HG02943 (cell line): ENCODE results near the gene PEX13.
"Not testable (repeated sequence)": the region's sequence is repeated elsewhere in the genome, so short reads cannot be mapped to it uniquely, and the experiment has no call there.

Experiments used
- ATAC-seq: cut with Tn5 transposase; IDR thresholded peaks from one replicate; pipeline ENCODE4 v1.9.1; 2021; ENCODE audit warnings: mild to moderate bottlenecking, low read depth, moderate library complexity; ENCODE audit not compliant: unreplicated experiment

Gene PEX13

DNA sequence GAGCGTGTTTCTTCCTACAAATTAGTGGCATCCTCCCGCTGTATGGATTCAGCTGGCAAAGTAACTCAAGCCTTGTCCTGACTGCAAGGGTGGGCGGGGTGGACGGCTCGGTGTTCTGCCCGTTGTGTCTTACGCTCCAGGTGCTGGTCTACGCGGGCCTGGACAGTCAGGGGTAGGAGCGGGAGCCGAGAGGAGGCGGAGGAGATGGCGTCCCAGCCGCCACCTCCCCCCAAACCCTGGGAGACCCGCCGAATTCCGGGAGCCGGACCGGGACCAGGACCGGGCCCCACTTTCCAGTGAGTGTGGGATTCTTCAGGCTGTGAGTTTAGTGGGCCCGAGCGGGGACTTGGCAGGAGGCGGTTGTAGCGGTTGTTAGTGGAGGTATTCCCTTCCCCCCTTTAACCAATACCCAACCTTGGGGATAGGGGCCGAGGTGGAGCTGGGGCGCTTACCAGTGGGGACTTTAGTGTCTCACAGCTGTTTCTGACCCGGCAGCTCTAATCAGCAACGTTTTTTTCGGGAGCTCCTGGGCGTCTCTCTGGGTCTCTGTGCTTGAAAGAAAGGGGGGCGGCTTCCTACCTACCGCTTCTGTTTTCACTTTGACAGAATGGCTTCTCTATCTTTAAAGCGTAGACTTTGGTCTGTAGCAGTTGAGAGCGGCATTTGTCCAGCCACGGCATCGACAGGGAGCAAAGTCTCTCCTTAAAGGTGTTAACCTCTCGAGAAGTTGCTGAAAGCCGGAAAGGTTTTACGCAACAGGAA lies at the start of gene PEX13, which contains the start of gene PUS10:
Gene PEX13 (plus strand): TSS at position 165 of the 762 bp plus-strand sequence. CDS start 40 bp downstream, at position 205.
Gene PUS10 (minus strand): TSS at position 700 of the 762 bp plus-strand sequence. CDS start 6,365 bp downstream, outside the sequence.
- peak; percentile 83 for ATAC-seq

GRCh38 chr2:60972889-60973656 lies 44.4 kb upstream of the PEX13 start:
- ATAC-seq: no peak

DNA sequence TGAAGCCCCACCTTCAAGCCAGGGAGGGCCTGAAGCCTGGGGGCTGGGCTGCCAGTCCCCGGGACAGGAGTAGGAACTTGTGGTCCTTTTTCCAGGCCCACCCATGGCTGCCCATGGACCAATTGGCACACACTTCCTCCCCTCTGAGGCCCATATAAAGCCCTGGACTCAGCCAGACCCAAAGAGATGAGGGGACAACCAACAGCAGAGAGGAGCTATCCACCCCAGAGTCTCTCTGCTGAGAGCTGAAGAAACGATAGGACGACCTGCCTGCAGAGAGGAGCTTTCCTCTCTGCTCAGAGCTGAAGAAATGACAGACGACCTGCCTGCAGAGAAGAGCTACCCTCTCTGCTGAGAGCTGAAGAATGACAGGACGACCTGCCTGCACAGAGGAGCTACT lies 43.8 kb upstream of the PEX13 start:
- no peak for ATAC-seq

DNA sequence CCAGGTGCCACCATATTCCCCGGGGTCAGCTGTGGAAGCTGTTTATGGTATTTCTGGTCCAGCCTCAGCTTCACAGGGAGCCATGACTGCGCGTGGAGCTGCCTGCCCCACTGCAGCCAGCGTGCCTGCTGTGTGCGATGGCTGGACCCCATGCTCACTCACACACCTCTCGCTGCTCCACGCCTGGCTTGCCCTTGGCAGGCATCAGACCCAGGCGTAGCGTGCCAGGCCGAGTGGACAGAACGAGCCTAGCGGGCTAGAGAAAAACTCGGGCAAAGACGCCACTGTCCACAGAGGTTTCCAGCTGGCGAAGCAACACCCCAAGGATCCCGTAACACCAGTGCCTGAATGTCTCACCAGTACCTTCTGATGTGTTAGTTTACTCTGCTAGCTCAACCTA lies 42.9 kb upstream of the PEX13 start:
- no peak for ATAC-seq

GRCh38 chr2:60976256-60976850 lies 41.2 kb upstream of the PEX13 start:
- ATAC-seq: no peak

DNA sequence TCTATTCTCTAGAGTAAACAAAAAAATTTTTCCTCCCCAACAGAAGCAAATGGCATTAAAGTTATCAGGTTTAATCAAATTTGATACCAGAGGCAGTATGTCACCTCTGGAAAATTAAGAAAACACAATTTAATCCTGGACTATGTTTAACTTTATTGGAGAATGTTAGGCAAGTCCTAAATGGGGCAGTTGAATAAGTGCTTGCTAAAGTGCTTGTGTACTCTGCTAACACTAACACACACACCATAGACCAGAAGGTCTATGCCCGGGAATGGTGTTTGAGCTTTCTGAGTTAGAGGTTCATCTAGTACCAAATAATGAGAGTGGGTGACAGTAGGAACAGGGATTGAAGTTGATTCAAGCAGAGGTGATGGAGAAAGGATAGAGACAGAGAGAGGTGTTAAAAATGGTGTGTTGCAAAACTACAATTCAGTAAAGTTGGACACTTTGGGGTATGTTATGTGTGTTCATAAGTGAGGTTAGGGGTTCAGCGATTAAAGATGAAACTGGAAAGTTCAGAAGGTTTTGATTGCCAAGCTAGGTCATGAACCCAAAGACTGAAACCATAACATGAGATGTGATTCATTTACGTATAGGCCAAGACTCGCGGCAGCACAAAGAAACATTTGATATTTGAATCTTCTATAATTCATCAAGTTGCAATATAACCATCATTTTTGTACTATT lies 40.5 kb upstream of the PEX13 start:
- ATAC-seq: no peak

GRCh38 chr2:60977562-60977895 lies 40.0 kb upstream of the PEX13 start:
- ATAC-seq: no peak

DNA sequence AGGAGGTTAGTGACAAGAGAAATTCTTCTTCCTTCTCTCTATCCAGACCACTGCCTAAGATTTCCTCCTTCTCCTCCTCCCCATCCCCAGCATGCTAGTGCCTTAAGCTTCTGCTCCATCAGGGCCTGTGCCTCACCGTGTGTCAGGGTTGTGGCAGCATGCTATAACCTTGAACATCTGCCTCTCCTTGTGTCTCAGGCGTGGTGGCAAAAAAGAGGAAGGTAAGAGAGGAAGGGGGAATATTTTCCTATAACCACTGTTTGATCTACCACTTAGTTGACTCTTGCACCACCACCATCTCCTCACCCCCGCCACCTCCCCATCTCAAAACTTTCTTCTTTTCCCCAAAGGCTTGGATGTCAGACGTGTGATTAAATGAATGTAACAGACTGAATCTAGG lies 38.3 kb upstream of the PEX13 start:
- no peak for ATAC-seq

GRCh38 chr2:60980071-60980815 lies 37.3 kb upstream of the PEX13 start:
- ATAC-seq: no peak

GRCh38 chr2:60982066-60982465 lies 35.5 kb upstream of the PEX13 start:
- not testable (repeated sequence) for ATAC-seq

GRCh38 chr2:60984720-60985119 lies 32.8 kb upstream of the PEX13 start:
- no peak for ATAC-seq

GRCh38 chr2:60987041-60987440 lies 30.5 kb upstream of the PEX13 start:
- ATAC-seq: no peak

DNA sequence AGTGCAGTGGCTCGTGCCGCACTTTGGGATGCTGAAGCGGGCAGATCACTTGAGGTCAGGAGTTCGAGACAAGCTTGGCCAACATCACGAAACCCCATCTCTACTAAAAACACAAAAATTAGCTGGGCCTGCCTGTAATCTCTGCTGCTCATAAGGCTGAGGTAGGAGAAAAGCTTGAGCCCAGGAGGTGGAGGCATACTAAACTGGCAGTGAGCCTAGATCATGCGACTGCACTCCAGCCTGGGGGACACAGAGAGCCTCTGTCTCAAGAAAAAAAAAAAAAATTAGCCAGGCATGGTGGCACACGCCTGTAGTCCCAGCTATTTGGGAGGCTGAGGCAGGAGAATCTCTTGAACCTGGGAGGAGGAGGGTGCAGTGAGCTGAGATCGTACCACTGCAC lies 29.9 kb upstream of the PEX13 start:
- ATAC-seq: not testable (repeated sequence)

DNA sequence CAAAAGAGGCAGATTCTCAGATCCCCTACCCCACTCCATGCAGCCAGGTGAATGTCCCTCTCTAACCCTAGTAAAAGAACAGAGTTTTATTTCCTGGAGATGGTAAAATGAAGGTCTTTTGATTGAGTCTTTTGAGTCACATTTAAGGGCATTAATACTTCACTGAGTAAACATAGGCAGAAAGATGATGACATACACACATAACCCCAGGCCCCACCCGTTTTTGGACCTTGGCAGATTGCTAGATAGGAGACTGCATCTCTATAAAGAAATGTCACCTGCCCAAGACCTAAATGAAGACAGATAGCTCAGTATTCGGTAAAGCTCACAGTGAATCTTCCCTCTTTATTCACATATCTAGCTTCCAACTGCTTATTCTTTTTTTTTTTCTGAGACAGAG lies 28.3 kb upstream of the PEX13 start:
- no peak for ATAC-seq

DNA sequence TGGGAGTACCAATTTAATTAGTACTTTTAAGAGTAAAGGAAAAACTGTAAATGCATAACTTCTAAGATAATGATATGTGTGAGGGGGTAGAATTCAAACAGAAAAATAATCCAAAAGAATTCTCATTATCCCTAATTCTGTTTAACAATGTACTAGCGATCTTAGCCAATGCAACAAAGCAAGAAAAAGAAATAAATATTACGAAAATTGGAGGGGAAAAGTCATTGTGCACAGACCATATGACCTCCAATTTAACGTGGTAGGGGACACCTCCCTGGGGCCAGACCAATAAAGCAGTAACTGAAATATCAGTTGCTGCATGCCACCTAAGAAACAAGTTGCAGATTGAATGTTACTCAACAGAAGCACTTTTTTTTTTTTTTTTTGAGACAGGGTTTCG lies 25.9 kb upstream of the PEX13 start:
- no peak for ATAC-seq

GRCh38 chr2:60992985-60993392 lies 24.5 kb upstream of the PEX13 start:
- peak; percentile 99 for ATAC-seq

DNA sequence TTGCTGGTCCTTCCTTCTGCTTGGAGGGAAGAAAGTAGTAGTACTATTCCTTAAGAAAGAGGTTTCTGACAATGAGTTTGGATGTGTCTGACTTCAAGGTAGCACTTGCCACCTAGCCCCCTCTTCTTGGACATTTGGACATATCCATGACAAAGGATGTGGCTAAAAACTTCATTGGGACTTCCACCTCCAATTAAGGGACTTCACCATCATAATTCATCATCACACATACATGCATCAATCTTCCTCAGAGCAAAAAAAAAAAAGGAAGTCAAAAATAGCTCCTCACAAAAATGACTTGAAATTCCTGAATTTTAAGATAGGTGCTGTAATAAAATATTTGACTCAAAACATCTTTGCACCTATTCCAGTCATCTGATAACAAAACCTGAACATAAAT lies 23.4 kb upstream of the PEX13 start:
- ATAC-seq: no peak

DNA sequence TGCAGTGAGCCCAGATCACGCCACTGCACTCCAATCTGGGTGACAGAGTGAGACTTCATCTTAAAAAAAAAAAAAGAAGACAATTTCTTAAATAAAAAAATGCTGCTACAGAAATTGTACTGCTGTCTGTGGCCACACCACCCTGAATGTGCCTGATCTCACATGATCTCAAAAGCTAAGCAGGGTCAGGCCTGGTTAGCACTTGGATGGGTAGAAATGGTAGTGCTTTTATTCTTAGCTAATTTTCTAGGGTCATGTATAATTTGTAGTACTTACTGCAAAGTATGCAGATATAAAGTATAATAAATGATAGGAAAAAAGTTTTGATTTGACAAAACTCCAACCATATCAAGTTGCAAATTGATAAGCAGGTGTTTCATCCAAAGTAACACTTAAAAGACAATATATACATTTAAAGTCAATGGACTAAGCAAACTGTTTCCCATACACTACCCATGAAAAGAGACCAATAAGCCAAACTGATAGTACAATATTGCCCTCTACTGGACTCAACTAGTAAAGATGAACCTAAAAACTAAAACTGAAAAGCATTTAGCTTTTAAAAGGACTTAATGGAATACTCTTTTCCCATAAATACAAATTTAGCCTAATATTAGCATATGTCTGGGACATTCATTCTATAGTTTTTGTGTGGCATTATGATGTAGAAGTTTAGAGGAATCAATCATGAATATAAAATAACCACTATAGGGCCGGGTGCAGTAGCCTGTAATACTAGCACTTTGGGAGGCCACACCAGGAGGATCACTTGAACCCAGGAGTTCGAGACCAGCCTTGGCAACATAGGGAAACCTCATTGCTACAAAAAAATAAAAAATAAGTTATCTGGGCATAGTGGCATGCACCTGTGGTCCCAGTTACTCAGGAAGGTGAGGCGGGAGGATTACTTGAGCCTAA lies 18.6 kb upstream of the PEX13 start:
- ATAC-seq: no peak

DNA sequence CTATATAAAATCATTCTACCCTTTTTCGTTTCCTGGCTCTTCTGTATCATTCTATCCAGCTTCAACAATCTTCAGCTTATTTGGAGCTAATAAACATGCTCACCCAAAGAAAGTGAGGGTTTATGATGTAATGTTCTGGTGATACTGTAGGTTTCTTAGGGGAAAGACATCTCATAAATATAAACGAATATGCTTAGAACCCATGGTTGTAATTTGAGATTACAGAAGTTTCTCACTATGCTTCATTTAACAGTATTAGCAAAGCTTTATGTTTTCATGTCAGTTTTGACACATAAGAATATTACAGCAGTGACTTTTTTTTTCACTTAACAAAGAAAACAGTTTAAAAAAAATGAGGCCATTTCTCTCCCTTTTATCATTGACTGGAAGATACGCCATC lies 11.8 kb upstream of the PEX13 start:
- no peak for ATAC-seq
